Measurements from ENCODE around the gene KRT33B. TPM values are rescaled to one million over a fixed set of nuclear protein-coding genes. Genes with fewer than 3 reads are reported as not detected.

KRT33B gene
- total RNA-seq, 1 experiment from 2014 or later, result not detected

DNA sequence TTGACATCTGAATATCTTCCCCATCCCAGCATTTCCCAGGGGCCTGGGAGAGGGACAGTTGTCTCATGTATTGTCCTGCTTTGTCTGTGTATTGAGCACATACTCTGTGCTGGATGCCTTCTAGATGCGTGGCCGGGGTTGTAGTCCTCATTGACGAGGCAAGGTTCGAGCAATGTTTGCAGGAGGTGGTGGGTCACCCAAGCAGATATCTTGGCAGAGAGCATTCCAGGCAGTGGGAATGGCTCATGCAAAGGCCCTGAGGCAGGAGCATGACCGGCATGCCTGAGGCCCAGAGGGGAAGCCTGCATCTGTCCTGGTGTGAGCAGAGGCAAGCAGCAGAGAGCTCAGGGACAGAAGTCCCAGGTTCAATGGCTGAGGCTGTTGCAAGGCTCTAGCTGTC, 36.5 kb downstream of the KRT33B start (continued):
- TF ChIP-seq FOXK1 (CRISPR knock-in tag; IDR thresholded peaks at IDR 0.05), result no peak
- TF ChIP-seq ZNF317 (CRISPR knock-in tag; IDR thresholded peaks at IDR 0.05; ENCODE audit: borderline replicate concordance, low read depth), result no peak
- TF ChIP-seq, protein P1, sequence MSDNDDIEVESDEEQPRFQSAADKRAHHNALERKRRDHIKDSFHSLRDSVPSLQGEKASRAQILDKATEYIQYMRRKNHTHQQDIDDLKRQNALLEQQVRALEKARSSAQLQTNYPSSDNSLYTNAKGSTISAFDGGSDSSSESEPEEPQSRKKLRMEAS (CRISPR knock-in tag; IDR thresholded peaks at IDR 0.05), result no peak
- no peak for TF ChIP-seq ZNF232 (CRISPR knock-in tag; IDR thresholded peaks at IDR 0.05)
- TF ChIP-seq NFE2L1 (CRISPR knock-in tag; IDR thresholded peaks at IDR 0.05), result no peak

DNA sequence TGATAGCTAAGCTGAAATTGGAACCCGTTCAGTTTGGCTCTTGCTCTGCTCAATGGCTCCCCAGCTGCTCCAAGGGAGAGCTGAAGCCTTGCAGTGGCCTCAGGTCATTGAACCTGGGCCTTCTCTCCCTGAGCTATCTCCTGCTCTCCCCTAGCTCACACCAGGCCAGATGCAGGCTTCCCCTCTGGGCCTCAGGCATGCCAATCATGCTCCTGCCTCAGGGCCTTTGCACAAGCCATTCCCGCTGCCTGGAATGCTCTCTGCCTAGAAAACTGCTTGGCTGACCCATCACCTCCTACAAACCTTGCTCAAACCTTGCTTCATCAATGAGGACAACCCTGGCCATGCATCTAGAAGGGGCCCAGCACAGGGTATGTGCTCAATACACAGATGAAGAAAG, 37.4 kb downstream of the KRT33B start:
- no peak overlapping the region for H3K27ac Mint-ChIP-seq
- ChIA-PET CTCF (interaction anchor here (0.9 to 1.0 kb wide), 2 partner anchors 216 to 331 kb away, joined by 3 to 4 read pairs; no protein-coding TSS in a partner anchor), POLR2A (no interaction called here)
- H3K4me1 Mint-ChIP-seq, result no peaks in the 10 kb centered on the region
- H3K27me3 Mint-ChIP-seq (ENCODE audit: low read depth), result no peaks in the 10 kb centered on the region
- no peaks in the 10 kb centered on the region for H3K36me3 Mint-ChIP-seq
- peaks cover 2% of the 10 kb centered on the region; the same call in 1 of the 2 replicates for H3K9me3 Mint-ChIP-seq
- TF ChIP-seq FOXJ3 (CRISPR knock-in tag; IDR thresholded peaks at IDR 0.05; ENCODE audit: borderline replicate concordance) (no peak), ETV6 (CRISPR knock-in tag; IDR thresholded peaks at IDR 0.05) (no peak), ZNF121 (CRISPR knock-in tag; IDR thresholded peaks at IDR 0.05) (no peak), SMAD4 (CRISPR knock-in tag; IDR thresholded peaks at IDR 0.05) (no peak), MXD4 (CRISPR knock-in tag; IDR thresholded peaks at IDR 0.05; ENCODE audit: borderline replicate concordance) (no peak), CREM (CRISPR knock-in tag; IDR thresholded peaks at IDR 0.05) (no peak)
- TF ChIP-seq, protein P2, sequence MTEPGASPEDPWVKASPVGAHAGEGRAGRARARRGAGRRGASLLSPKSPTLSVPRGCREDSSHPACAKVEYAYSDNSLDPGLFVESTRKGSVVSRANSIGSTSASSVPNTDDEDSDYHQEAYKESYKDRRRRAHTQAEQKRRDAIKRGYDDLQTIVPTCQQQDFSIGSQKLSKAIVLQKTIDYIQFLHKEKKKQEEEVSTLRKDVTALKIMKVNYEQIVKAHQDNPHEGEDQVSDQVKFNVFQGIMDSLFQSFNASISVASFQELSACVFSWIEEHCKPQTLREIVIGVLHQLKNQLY (CRISPR knock-in tag; IDR thresholded peaks at IDR 0.05), result no peak
- TF ChIP-seq, protein P3, sequence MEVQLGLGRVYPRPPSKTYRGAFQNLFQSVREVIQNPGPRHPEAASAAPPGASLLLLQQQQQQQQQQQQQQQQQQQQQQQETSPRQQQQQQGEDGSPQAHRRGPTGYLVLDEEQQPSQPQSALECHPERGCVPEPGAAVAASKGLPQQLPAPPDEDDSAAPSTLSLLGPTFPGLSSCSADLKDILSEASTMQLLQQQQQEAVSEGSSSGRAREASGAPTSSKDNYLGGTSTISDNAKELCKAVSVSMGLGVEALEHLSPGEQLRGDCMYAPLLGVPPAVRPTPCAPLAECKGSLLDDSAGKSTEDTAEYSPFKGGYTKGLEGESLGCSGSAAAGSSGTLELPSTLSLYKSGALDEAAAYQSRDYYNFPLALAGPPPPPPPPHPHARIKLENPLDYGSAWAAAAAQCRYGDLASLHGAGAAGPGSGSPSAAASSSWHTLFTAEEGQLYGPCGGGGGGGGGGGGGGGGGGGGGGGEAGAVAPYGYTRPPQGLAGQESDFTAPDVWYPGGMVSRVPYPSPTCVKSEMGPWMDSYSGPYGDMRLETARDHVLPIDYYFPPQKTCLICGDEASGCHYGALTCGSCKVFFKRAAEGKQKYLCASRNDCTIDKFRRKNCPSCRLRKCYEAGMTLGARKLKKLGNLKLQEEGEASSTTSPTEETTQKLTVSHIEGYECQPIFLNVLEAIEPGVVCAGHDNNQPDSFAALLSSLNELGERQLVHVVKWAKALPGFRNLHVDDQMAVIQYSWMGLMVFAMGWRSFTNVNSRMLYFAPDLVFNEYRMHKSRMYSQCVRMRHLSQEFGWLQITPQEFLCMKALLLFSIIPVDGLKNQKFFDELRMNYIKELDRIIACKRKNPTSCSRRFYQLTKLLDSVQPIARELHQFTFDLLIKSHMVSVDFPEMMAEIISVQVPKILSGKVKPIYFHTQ (CRISPR knock-in tag; IDR thresholded peaks at IDR 0.05), result no peak
- TF ChIP-seq, protein P4, sequence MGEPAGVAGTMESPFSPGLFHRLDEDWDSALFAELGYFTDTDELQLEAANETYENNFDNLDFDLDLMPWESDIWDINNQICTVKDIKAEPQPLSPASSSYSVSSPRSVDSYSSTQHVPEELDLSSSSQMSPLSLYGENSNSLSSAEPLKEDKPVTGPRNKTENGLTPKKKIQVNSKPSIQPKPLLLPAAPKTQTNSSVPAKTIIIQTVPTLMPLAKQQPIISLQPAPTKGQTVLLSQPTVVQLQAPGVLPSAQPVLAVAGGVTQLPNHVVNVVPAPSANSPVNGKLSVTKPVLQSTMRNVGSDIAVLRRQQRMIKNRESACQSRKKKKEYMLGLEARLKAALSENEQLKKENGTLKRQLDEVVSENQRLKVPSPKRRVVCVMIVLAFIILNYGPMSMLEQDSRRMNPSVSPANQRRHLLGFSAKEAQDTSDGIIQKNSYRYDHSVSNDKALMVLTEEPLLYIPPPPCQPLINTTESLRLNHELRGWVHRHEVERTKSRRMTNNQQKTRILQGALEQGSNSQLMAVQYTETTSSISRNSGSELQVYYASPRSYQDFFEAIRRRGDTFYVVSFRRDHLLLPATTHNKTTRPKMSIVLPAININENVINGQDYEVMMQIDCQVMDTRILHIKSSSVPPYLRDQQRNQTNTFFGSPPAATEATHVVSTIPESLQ (CRISPR knock-in tag; IDR thresholded peaks at IDR 0.05), result no peak
- TF ChIP-seq, protein P5, sequence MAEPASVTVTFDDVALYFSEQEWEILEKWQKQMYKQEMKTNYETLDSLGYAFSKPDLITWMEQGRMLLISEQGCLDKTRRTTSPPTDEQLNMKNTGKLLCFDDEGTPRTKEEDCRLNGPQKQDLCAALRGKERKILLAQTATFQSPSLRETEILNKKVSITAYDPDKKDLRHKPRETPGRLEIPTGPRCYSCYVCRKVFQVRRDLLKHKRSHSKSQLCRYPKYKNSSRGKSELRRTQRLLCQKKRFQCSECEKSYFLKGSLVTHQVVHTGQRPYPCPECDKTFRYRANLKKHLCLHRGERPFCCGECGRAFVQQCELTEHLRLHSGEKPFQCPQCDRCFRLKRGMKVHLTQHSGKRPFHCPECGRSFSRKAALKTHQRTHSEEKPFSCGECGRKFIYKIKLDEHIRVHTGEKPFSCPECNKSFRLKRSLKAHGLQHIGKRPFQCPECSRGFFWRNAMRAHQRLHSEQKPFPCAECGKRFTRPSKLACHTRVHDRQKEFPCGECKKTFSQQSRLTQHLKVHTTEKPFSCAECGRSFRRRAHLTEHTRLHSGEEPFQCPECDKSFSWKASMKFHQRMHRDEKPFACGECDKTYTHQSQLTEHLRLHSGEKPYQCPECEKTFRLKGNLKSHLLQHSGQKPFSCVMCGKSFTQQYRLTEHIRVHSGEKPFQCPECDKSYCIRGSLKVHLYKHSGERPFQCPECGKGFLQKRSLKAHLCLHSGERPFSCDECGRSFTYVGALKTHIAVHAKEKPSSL (CRISPR knock-in tag; conservative IDR thresholded peaks at IDR 0.05), result no peak
- no peak overlapping the region for H3K4me3 Mint-ChIP-seq
- DNase-seq (ENCODE audit: low spot score) (no peak), ATAC-seq (no peak)

DNA sequence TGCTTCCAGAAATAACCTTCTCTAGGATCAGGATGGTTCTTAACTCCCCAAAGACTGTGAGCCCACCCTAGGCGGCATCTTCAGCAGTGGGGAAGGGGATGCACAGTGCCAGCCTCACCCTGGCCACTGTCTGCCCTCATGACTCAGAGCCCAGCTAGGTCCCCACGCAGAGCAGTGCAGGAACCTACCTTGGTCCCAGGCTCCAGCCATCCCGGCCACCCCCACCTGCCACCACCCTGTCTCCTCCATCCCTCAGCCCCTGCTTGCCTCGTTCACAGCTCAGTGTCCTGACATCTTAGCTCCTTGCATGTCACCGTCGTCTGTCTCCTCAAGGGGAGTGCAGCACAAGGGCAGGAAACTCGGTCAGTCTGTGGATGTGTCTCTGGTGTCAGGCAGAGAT, 38.0 kb downstream of the KRT33B start:
- Mint-ChIP-seq H3K27ac (no peak overlapping the region), H3K27me3 (ENCODE audit: low read depth) (no peaks in the 10 kb centered on the region), H3K9me3 (no peaks in the 10 kb centered on the region), H3K4me3 (no peak overlapping the region), H3K4me1 (no peaks in the 10 kb centered on the region), H3K36me3 (no peaks in the 10 kb centered on the region)
- ChIA-PET POLR2A (no interaction called here), CTCF (no interaction called here)
- TF ChIP-seq, protein P6, sequence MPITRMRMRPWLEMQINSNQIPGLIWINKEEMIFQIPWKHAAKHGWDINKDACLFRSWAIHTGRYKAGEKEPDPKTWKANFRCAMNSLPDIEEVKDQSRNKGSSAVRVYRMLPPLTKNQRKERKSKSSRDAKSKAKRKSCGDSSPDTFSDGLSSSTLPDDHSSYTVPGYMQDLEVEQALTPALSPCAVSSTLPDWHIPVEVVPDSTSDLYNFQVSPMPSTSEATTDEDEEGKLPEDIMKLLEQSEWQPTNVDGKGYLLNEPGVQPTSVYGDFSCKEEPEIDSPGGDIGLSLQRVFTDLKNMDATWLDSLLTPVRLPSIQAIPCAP (CRISPR knock-in tag; IDR thresholded peaks at IDR 0.05), result no peak
- TF ChIP-seq TCF7 (CRISPR knock-in tag; IDR thresholded peaks at IDR 0.05; ENCODE audit: low read depth) (no peak), MYBL2 (CRISPR knock-in tag; IDR thresholded peaks at IDR 0.05) (no peak), HMGA2 (CRISPR knock-in tag; IDR thresholded peaks at IDR 0.05) (no peak)
- ATAC-seq (no peak), DNase-seq (ENCODE audit: low spot score) (no peak)

All from WTC11 (cell line).